Measurements from ENCODE around the gene CLDN24.

CLDN24 gene

DNA sequence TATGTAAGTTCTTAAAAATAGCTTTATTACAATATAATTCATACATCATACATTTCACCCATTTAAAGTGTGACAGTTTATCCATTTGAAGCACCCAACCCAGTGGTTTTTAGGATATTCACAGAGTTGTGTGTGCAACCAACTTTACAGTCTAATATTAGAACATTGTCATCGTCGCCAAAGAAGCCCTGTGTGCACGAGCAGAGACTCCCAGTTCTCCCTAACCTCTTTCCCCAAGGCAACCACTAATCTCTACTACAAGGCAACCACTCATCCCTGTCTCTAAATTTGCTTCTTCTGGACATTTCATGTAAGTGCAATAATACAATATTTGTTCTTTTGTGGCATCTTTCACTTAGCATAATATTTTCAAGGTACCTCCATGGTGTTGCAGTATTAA, 49.8 kb downstream of the CLDN24 start:
- DNase-seq, result no peak
